ENCODE measurements around the gene ISL1.

DNA sequence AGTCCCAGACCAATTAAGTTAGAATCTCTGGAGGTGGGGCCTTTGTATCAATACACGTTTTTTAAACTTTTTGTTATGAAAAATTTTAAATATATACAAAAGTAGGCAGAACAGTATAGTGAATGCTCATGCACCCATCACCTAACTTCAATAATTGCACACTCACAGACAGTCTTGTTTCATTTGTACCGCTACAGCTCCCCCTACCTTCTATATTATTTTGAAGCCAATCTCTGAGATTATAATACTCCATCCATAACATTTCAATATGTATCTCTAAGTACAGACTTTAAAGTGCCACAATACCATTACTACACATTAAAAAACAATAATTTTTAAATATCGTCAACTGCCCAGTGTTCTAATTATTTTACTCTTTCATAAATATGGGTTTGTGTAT lies 32.9 kb downstream of the ISL1 start:
- no peak for TF ChIP-seq CTCF (IDR thresholded peaks at IDR 0.05)
- no peak for TF ChIP-seq POLR2A (IDR thresholded peaks at IDR 0.05)

Measured in body of pancreas (tissue), 4 donors.